Coronary artery (tissue), 2 donors: ENCODE measurements around the gene ASMTL.
A peak's percentile ranks its signal among the peaks of the same experiment; 100 is the strongest.

Source experiments
- DNase-seq: peaks from one replicate; pipeline ENCODE4 v3.0.0-alpha.2; 2017; ENCODE audit warnings: low spot score
- H3K27ac ChIP-seq, 2 donors: fragments of 200-600 bp; sonication (generic); one replicate each; pipeline ENCODE4 v1.5.1; 2016 to 2019
- H3K4me3 ChIP-seq: fragments of 200-600 bp; sonication (generic); 2 replicates; pipeline ENCODE4 v1.5.1; 2016; ENCODE audit warnings: mild to moderate bottlenecking, moderate library complexity
- TF ChIP-seq, protein P1 (sequence below): fragments of 200-600 bp; sonication (generic); IDR thresholded peaks from one replicate; pipeline ENCODE4 v1.5.1; 2019; ENCODE audit warnings: antibody characterized with exemption

The ASMTL gene

DNA sequence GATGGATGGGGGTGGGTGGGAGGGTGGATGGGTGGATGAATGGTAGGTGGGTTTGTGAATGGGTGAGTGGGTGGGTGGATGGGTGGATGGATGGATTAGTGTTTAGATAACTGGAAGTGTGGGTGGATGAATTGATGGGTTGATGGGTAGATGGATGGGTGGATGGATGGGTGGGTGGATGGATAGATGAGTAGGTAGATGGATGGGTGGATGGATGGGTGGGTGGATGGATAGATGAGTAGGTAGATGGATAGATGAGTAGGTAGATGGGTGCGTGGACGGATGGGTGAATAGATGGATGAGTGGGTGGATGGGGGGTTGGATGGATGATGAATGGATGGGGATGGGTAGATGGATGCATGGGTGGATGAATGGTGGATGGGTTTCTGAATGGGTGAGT, 20.3 kb upstream of the ASMTL start:
- Histone ChIP-seq H3K4me3 (no peak overlapping the region), H3K27ac (no peak overlapping the region)
- DNase-seq, result no peak
- TF ChIP-seq, protein P1, sequence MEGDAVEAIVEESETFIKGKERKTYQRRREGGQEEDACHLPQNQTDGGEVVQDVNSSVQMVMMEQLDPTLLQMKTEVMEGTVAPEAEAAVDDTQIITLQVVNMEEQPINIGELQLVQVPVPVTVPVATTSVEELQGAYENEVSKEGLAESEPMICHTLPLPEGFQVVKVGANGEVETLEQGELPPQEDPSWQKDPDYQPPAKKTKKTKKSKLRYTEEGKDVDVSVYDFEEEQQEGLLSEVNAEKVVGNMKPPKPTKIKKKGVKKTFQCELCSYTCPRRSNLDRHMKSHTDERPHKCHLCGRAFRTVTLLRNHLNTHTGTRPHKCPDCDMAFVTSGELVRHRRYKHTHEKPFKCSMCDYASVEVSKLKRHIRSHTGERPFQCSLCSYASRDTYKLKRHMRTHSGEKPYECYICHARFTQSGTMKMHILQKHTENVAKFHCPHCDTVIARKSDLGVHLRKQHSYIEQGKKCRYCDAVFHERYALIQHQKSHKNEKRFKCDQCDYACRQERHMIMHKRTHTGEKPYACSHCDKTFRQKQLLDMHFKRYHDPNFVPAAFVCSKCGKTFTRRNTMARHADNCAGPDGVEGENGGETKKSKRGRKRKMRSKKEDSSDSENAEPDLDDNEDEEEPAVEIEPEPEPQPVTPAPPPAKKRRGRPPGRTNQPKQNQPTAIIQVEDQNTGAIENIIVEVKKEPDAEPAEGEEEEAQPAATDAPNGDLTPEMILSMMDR, result no peak

DNA sequence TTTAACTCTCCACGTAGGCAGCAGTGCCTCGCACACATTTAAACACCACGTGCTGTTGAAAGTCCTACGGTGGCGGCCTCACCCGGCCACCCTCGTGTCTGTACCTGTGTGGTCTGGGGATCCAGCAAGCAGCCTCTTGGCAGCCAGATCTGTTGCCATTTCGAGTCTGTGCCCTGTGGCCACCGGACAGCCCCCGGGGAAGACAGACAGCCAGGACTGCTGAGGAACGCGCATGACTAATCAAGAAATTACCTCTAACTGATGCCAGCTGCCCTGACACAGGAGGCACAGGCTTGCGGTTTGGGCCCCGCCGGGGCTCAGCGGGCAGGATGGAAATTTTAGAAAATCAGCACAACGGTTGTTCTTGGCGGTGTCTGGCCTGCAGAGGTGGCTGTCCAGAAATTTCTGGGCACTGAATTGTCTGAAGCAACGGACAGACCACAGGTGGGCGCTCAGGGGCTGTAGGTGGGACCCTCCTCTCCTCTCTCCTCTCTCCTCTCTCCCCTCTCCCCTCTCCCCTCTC, 15.6 kb upstream of the ASMTL start:
- DNase-seq, result peak; percentile 64
- Histone ChIP-seq H3K4me3 (no peak overlapping the region), H3K27ac (no peak overlapping the region)
- TF ChIP-seq, protein P1, result no peak

DNA sequence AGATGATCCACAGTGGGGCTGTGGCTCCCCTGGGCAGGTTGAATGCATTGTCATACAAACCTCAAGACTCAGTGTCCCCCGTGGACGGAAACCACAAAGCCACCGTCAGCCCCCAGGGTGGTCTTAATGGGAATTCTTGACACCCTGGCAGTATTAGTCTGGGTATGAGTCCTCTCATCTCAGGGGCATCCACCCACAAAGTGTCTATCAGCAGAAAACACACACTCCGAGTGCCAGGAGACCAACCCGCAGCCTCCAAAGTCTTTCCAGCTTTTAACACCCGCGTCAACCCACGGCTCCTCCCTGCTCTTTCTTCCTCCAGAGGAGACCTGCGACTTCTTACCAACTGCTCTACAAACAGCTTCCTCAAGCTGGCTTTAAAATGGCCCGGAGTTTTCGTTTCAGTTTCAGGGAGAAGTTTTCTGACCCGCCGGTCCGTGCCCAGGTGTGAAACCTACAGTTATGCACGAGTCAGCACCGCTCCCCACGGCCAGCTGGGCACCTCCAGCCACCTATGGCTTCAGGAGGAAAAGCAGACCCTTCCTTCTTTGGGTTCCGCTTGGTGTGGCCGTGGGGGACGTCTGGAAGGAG, 14.4 kb upstream of the ASMTL start:
- TF ChIP-seq, protein P1, result no peak
- H3K4me3 ChIP-seq, result peak overlapping the region; percentile 10
- no peak overlapping the region for H3K27ac ChIP-seq
- DNase-seq, result peak; percentile 38

DNA sequence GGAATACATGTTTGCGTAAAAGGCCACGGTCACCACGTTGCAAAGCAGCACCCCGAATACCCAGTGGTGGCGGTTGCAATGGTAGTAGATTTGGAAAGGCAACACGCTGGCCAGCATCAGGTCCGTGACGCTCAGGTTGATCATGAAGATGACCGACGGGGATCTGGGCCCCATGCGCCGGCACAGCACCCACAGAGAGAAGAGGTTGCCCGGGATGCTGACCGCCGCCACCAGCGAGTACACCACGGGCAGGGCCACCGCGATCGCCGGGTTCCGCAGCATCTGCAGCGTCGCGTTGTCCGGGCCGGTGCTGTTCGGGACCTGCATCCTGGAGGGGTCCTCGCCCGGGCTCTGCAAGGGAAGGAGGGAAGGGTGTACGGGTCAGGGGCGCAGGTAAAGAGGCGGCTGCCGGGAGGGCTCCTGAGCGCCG, 13.5 kb upstream of the ASMTL start:
- no peak overlapping the region for H3K27ac ChIP-seq
- DNase-seq, result peak; percentile 62
- no peak overlapping the region for H3K4me3 ChIP-seq
- TF ChIP-seq, protein P1, result no peak

DNA sequence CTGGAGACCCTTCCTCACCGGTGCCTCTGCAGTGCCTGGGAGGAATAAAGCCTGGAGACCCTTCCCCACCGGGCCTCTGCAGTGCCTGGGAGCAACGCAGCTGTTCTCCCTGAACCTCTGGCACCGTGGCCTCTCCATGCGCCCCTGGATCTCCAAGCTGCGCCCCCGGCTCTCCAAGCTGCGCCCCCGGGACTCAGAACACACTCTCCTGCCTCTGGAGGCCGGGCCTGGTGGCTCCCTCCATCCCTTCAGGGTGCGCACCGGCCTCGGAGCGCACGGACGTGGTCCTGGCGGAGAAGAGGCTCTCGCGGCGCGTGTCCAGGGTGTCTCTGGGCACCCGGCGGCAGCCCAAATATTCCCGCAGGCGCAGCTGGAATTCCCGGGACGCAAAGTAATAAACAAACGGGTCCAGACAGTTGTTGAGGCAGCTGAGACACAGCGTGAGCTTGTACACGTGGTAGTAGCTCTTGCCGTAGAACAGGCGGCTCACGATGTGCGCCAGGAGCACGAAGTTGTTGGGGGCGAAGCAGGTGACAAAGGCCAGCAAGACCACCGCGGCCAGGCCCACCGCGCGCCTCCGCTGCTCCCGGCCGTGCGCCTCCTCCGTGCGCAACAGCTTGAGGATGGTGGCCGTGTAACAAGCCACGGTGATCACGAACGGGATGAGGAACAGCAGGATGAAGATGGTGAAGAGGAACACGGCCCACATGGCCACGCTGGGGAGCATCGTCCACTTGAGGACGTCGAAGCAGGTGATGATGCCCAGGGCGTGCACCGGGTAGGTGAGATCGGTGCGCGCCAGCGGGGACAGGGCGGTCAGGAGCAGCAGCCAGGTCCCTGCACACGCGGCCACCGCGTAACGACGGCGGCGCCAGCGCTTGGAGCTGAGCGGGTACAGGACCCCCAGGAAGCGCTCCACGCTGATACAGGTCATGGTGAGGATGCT, 12.8 kb upstream of the ASMTL start:
- DNase-seq, result peak; percentile 67
- H3K4me3 ChIP-seq, result no peak overlapping the region

DNA sequence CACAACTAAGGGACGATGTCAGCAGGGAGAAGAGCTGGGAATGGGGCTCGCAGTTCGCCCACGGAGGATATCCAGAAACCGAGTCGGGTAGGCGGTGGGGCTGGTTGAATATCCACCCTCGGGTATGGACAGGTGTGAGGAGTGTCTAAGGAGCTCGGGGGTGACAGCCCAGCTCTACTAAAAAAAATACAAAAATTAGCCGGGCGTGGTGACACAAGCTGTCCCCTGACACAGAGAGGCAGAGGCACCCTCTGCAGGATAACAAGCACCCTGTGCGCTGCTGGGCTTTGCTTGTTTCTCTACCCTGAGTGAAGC, 12.2 kb upstream of the ASMTL start:
- Histone ChIP-seq H3K4me3 (no peak overlapping the region), H3K27ac (no peak overlapping the region)
- DNase-seq, result peak; percentile 46
- TF ChIP-seq, protein P1, result no peak

More for the DNA sequence above, 12.8 kb upstream of the ASMTL start:
- TF ChIP-seq, protein P1, result no peak
- no peak overlapping the region for H3K27ac ChIP-seq
